Measurements from ENCODE around the gene FITM2.
"Not testable (repeated sequence)": the region's sequence is repeated elsewhere in the genome, so short reads cannot be mapped to it uniquely, and the experiment has no call there.

Gene FITM2

GRCh38 chr20:44331201-44331600 is 20.2 kb upstream of the FITM2 start:
- no peak for DNase-seq

- no peak for DNase-seq
These were observed 17.4 kb upstream of the FITM2 start for GRCh38 chr20:44328428-44328827.

- not testable (repeated sequence) for DNase-seq
These were observed 16.7 kb upstream of the FITM2 start for GRCh38 chr20:44327748-44328147.

GRCh38 chr20:44326391-44327159 is 15.6 kb upstream of the FITM2 start:
- DNase-seq, result peak in 1 of 4 experiments; percentile 17

- no peak for DNase-seq
These were observed 13.3 kb upstream of the FITM2 start for GRCh38 chr20:44324343-44324742.

GRCh38 chr20:44319839-44320422 is 8.9 kb upstream of the FITM2 start:
- no peak for DNase-seq

DNA sequence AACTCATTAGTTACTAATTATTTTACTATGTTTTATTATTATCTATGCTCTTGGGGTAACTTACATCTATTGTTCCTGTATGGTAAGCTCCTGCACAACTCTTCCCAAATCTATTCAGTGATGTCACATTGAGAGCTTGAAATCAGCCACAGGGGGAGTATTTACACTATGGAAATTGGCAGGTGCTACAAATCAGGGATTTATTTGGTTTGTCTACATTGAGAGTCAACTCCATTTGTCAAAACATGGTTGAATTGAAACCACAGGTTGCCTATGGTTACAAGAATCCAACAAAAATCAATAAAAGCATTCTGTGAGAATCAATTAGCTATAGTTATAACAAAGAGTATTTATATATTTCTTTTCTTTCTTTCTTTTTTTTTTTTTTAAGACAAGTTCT is 3.9 kb upstream of the FITM2 start:
- no peak for DNase-seq

DNA sequence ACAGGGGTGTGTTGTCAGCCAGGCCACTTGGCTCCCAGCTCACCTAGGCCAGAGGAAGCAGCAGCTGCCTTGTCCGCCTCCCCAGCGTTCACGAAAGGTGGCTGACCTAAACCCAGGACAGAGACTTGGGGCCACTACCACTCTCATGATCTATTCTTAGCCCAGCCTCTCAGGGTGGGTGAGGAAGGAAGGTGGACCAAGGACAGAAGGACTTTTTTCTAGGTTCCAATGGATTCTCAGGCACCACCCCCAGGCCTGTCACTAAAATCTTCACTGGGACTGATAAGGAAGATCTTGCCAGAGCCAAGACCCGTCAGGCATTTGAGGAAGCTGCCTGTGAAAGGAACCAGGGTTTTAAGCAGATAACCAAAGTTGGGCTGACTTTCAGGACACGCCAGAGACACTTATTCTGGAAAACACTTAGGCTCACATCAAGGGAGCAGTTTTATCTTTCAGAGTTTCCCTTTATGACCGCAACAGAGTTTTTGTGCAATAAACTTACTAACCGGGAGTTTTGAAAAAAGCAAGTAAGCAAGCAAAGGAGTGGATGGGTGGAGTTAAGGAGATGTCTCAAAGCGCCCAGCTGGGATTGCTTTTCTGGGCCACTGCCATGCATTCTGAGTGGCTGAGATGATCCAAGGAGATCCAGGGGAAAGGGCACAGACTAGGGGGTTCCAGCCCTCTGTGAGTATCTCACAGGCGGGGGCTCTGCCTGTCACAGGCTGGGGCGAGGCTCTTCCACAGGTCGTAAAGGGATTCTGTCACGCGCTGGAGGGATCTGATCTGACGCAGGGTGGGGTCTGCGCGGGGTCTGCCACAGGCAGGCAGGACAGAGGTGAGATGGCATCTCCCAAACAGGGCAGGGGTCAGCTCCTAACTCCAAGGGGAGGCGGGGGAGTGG is 989 bp downstream of the FITM2 start:
- no peak for DNase-seq

GRCh38 chr20:44306927-44307326 is 4.1 kb downstream of the FITM2 start:
- no peak for DNase-seq

- no peak for DNase-seq
These were observed 6.6 kb downstream of the FITM2 start for GRCh38 chr20:44304383-44304782.

DNA sequence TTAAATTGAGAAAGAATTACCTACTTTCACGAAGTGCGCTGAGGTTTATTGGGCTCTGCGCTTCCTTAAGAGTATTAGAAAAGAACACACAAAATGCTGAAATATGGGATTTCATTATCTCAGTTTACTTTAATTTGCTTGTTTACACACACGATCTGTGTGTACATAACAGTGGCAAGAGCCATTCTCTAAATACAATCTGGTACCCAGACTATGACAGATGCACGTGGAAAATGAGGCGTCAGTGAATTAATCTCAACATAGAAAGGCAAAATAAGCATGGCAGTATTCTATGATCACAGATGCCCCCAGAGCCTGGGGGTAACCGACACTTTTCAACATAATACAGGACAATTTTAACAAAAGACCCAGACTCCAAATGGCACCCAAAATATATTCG is 8.3 kb downstream of the FITM2 start:
- DNase-seq, result no peak

GRCh38 chr20:44302026-44302669 is 8.9 kb downstream of the FITM2 start:
- no peak for DNase-seq

DNA sequence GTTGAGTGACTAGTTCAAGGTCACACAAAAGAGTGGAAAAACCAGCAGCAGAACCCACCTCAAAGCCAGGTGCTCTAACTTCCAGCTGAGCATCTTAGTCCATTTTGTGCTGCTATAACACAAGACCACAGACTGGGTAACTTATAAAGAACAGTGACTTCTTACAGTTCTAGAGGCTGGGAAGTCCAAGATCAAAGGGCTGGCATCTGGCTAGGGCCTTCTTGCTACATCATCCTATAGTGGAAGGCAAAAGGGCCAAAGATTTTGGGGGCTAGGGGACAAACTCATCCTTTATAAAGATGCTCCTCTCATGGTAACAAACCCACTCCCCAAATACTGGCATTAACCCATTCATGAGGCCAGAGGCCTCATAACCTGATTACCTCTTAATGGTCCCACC is 9.7 kb downstream of the FITM2 start:
- no peak for DNase-seq

DNA sequence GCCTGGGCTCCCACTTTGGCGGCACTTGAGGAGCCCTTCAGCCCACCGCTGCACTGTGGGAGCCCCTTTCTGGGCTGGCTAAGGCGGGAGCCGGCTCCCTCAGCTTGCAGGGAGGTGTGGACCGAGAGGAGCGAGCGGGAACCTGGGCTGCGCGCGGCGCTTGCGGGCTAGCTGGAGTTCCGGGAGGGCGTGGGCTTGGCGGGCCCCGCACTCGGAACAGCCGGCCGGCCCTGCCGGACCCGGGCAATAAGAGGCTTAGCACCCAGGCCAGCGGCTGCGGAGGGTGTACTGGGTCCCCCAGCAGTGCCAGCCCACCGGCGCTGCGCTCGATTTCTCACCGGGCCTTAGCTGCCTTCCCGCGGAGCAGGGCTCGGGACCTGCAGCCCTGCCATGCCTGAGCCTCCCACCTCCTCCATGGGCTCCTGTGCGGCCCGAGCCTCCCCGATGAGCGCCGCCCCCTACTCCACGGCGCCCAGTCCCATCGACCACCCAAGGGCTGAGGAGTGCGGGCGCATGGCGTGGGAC is 11.9 kb downstream of the FITM2 start:
- DNase-seq, result not testable (repeated sequence)

- DNase-seq, result no peak
These were observed 13.3 kb downstream of the FITM2 start for GRCh38 chr20:44297721-44298120.

DNA sequence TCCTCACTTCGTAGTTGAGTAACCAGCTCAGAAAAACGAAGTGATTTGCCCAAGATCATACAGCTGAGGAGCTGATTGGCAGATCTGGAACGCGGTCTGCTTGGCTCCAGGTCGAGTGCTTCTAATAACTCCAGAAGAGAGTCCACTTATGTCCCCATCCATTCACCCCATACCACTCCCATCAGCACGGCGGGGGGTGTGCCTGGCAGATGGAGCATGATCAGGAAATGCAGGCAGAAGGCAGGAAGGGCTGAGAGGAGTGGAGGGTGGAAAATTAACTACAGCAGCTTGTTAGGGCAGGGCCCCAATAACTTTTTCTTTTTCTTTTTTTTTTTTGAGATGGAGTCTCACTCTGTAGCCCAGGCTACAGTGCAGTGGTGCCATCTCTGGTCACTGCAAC is 15.0 kb downstream of the FITM2 start:
- no peak for DNase-seq

DNA sequence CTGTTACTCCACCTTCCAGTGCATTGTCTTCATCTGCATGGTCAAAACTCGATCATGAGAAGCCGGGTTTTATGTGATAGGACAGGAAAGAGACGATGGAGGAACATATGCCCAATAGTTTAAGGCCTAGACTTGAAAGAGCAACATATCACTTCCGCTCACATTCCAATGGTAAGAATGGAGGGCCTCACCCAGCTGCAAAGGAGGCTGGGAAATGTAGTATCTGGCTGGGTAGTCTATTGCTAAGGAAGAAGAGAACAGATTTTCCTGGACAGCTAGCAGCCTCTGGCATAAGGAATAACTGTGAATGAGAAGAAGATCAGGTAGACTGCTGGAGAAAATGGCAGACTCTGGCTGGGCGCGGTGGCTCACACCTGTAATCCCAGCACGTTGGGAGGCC is 19.2 kb downstream of the FITM2 start:
- no peak for DNase-seq

GRCh38 chr20:44288252-44288651 is 22.8 kb downstream of the FITM2 start:
- DNase-seq, result no peak

DNA sequence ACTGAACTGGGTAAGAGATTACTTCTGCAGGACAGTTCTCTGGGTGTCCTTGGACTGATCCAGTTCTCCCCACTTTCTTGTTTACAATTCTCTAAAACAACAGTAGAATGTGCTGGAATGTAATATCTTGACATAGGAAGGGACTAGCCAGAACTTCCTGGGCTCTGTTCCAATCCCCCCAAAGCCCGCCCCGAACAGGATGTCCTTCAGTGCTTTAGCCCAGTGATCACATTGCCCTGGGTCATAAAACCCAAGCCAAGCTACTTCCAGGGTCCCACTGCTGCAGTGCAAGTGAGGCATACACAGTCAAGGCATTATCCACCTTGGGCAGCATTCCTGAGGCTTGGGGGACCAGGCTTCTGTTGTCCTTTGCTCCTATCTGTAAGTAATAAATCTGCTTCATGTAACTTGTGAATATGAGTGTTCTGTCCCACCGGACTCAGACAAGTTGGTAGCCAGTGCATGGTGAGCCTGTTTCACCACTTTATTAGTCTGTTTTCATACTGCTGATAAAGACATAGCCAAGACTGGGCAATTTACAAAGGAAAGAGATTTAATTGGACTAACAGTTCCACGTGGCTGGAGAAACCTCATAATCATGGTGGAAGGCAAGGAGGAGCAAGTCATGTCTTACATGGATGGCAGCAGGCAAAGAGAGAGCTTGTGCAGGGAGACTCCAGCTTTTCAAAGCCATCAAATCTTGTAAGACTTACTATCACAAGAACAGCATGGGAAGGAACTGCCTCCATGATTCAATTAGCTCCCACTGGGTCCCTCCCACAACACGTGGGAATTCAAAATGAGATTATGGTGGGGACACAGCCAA is 23.5 kb downstream of the FITM2 start:
- DNase-seq, result no peak

GRCh38 chr20:44284032-44284431 is 27.0 kb downstream of the FITM2 start:
- no peak for DNase-seq

- no peak for DNase-seq
These were observed 28.8 kb downstream of the FITM2 start for GRCh38 chr20:44282192-44282591.

DNA sequence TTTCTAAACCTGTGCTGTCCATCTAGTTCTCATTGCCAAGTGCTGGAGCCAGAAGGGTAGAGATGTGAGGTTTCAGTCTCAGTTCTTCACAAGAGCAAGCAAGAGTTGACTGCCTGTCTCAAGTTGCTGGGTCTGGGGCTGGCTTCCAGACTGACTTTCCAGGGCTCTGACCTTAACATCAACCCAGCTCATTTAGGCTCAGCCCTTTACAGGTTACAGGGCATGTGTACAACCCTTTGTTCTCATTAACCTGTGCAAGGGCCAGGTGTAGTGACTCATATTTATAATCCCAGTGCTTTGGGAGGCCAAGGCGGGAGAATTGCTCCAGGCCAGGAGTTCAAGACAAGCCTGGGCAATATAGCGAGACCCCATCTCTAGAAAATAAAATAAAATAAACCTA is 30.6 kb downstream of the FITM2 start:
- DNase-seq, result no peak

All from activated naive CD4-positive, alpha-beta T cell (primary cell).